NT2/D1 (cell line): ENCODE results near the gene RFC4.
"Not testable (repeated sequence)": the region's sequence is repeated elsewhere in the genome, so short reads cannot be mapped to it uniquely, and the experiment has no call there.

Experiments used
- DNase-seq: peaks from one replicate; pipeline ENCODE4 v3.0.0-alpha.2; 2011; ENCODE audit warnings: low read depth, low spot score
- H3K27me3 ChIP-seq: 2 replicates; pipeline ENCODE4 v1.6.0; 2011; ENCODE audit warnings: mild to moderate bottlenecking; ENCODE audit not compliant: insufficient read length, insufficient read depth
- H3K36me3 ChIP-seq: 2 replicates; pipeline ENCODE4 v1.6.1; 2011; ENCODE audit warnings: mild to moderate bottlenecking, low read length, mixed read lengths; ENCODE audit not compliant: insufficient read depth, insufficient read length
- H3K4me1 ChIP-seq: 2 replicates; pipeline ENCODE4 v1.5.1; 2011; ENCODE audit not compliant: insufficient read depth, insufficient read length
- H3K4me3 ChIP-seq: 2 replicates; pipeline ENCODE4 v1.5.1; 2011; ENCODE audit warnings: low read depth; ENCODE audit not compliant: insufficient read length
- H3K9ac ChIP-seq: 2 replicates; pipeline ENCODE4 v1.6.0; 2011; ENCODE audit warnings: low read depth; ENCODE audit not compliant: insufficient read length
- H3K9me3 ChIP-seq: 2 replicates; pipeline ENCODE4 v1.5.1; 2011; ENCODE audit warnings: mild to moderate bottlenecking, low read length; ENCODE audit not compliant: insufficient read depth
- SUZ12 ChIP-seq: IDR thresholded peaks from 2 replicates; pipeline ENCODE4 v1.6.1; 2011; ENCODE audit not compliant: insufficient read length, insufficient read depth; ENCODE audit errors: extremely low read depth
- YY1 ChIP-seq: IDR thresholded peaks from 2 replicates; pipeline ENCODE4 v1.6.1; 2011; ENCODE audit not compliant: insufficient read length, insufficient read depth
- ZNF274 ChIP-seq: IDR thresholded peaks from 2 replicates; pipeline ENCODE4 v1.6.1; 2011; ENCODE audit warnings: mild to moderate bottlenecking, low read depth, low read length

Gene RFC4, protein sequence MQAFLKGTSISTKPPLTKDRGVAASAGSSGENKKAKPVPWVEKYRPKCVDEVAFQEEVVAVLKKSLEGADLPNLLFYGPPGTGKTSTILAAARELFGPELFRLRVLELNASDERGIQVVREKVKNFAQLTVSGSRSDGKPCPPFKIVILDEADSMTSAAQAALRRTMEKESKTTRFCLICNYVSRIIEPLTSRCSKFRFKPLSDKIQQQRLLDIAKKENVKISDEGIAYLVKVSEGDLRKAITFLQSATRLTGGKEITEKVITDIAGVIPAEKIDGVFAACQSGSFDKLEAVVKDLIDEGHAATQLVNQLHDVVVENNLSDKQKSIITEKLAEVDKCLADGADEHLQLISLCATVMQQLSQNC

DNA sequence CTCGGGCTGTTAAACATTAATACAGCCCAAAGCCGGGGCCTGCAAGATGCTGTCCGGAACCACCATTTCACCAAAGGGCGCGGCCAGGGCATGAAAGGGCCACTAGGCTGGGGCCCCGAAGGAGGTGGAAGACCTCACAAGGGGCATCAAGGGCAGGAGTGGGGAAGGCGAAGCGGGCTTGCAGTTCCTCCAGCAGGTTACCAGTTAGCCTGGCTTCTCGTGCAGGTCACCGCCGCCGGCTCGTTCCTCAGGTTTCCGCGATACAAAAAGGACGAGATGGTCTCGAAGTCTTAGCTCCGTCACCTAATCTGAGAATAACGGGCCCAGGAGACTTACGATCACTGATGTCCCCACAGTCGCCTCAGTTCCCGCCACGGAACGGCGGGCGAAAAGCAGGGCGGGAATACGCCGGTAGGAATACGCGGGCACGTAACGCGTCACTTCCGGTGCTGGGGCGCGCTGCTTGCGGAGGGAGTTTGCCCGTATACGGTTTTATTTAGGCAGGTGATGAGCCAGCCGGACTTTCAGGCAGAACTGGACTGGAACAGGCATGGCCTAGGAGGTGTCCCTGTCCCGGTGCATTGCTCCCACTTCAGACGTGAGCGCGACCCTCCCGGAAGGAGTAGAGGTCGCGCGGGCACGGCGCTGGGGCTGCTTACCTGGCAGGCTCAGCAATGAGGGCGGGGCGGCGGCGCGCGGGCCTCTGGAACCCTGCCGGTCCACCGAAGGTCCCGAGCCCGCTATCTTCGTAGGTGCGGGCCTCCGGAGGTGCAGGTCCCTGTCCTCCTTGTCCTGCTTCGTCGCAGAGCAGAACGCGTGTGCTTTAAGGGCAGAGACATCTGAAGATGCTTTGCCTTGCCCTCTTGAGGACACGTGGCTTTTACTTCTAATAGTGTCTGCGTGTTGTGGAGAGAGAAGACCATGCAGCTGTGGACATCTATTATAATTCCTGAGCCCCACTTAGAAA is at the start of gene RFC4:
RFC4 (minus strand) TSS at position 394 of the 967 bp plus-strand sequence. CDS start 1,769 bp downstream, outside the sequence.
- peaks cover 38% of the 10 kb centered on the region for H3K36me3 ChIP-seq
- H3K4me1 ChIP-seq, result peaks cover 2% of the 10 kb centered on the region
- no peaks in the 10 kb centered on the region; the same call in 1 of the 2 replicates for H3K9me3 ChIP-seq
- H3K9ac ChIP-seq, result peak within 1 kb of the TSS; percentile 99
- DNase-seq, result no peak
- no peaks in the 10 kb centered on the region for H3K27me3 ChIP-seq
- H3K4me3 ChIP-seq, result peak within 1 kb of the TSS; percentile 95
- no peak for TF ChIP-seq SUZ12
- no peak for TF ChIP-seq YY1
- no peak for TF ChIP-seq ZNF274

DNA sequence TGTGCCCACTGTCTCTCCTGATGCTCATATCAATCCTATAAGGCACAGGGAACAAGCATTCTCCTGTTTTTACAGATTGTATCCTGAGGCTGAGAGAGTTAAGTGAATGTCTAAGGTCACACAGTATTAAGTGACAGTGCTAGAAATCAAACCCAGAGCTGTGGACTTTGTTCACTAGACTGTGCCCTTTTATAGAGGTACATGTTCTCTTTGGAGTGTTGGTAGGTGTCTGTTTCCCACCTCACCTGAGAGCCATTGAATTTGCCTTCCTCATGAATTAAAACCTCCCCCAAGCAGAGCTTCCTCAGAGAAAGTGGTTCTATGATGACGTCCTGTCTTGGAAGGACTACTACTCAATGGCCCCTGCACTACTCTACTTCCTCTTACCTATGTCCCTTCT is 48.7 kb upstream of the RFC4 start:
- Histone ChIP-seq H3K4me3 (no peak overlapping the region), H3K36me3 (no peaks in the 10 kb centered on the region), H3K9ac (no peak overlapping the region), H3K9me3 (peaks cover 14% of the 10 kb centered on the region), H3K27me3 (no peaks in the 10 kb centered on the region), H3K4me1 (no peaks in the 10 kb centered on the region)
- TF ChIP-seq SUZ12 (no peak), YY1 (no peak), ZNF274 (no peak)
- DNase-seq, result no peak

DNA sequence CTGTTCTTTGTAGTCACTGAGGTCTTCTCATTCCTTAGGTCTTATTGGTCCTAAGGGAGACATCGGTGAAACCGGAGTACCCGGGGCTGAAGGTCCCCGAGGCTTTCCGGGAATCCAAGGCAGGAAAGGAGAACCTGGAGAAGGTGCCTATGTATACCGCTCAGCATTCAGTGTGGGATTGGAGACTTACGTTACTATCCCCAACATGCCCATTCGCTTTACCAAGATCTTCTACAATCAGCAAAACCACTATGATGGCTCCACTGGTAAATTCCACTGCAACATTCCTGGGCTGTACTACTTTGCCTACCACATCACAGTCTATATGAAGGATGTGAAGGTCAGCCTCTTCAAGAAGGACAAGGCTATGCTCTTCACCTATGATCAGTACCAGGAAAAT is 47.9 kb upstream of the RFC4 start:
- DNase-seq, result no peak
- H3K27me3 ChIP-seq, result no peaks in the 10 kb centered on the region
- H3K36me3 ChIP-seq, result no peaks in the 10 kb centered on the region
- no peak overlapping the region for H3K4me3 ChIP-seq
- peaks cover 8% of the 10 kb centered on the region for H3K9me3 ChIP-seq
- TF ChIP-seq ZNF274 (no peak), SUZ12 (no peak), YY1 (no peak)
- H3K9ac ChIP-seq, result no peak overlapping the region
- H3K4me1 ChIP-seq, result no peaks in the 10 kb centered on the region

DNA sequence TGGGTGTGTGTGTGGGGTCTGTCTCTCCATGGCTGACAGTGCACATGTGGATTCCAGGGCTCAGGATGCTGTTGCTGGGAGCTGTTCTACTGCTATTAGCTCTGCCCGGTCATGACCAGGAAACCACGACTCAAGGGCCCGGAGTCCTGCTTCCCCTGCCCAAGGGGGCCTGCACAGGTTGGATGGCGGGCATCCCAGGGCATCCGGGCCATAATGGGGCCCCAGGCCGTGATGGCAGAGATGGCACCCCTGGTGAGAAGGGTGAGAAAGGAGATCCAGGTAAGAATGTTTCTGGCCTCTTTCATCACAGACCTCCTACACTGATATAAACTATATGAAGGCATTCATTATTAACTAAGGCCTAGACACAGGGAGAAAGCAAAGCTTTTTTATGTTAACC is 46.7 kb upstream of the RFC4 start:
- no peak for DNase-seq
- Histone ChIP-seq H3K36me3 (no peaks in the 10 kb centered on the region), H3K9ac (no peak overlapping the region), H3K27me3 (no peaks in the 10 kb centered on the region), H3K9me3 (no peaks in the 10 kb centered on the region), H3K4me3 (no peak overlapping the region), H3K4me1 (no peaks in the 10 kb centered on the region)
- TF ChIP-seq SUZ12, result no peak
- TF ChIP-seq YY1, result no peak
- no peak for TF ChIP-seq ZNF274

DNA sequence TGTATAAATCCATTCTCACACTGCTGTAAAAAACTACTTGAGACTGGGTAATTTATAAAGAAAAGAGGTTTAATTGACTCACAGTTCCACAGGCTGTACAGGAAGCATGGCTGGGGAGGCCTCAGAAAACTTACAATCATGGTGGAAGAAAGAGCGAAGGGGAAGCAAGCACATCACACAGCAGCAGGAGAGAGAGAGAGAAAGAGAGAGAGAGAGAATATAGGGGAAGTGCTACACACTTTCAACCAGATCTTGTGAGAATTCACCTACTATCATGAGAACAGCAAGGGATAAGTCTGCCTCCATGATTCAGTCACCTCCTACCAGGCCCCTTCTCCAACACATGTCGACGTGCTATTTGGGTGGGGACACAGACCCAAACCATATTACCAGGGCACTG is 45.6 kb upstream of the RFC4 start:
- not testable (repeated sequence) for H3K9me3 ChIP-seq, H3K4me1 ChIP-seq, H3K27me3 ChIP-seq, H3K9ac ChIP-seq, DNase-seq, H3K36me3 ChIP-seq, H3K4me3 ChIP-seq

DNA sequence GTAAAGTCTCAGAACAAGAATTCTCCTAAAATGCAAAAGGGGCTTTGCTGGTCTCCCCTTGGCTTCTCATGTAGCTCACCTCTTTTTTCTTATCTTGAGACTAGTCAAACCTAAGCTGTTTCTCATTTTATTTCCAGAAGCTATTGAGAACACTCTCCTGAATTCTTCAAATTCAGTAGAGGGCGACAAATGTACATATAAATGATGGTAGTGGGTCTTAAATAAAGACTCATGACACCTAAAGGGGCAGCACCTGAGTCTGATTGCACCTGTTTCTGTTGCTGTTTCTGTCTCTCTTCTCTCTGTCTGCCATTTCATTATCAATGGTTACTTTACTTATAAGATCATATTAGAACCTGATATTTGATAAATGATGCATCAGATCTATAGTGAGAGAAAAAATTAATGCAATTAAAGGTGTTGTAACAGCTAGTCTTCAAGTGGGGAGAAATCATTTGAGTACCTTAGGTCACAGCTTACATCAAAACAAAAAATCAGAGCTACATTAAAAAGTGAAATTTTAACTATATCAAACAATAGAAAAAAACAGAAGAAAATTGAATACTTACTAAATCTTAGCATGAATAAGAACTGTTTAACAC is 43.2 kb upstream of the RFC4 start:
- Histone ChIP-seq H3K27me3 (no peaks in the 10 kb centered on the region), H3K9me3 (no peaks in the 10 kb centered on the region), H3K4me1 (no peaks in the 10 kb centered on the region), H3K4me3 (no peak overlapping the region), H3K36me3 (no peaks in the 10 kb centered on the region), H3K9ac (no peak overlapping the region)
- peak; percentile 25 for DNase-seq
- no peak for TF ChIP-seq ZNF274
- TF ChIP-seq YY1, result no peak
- no peak for TF ChIP-seq SUZ12

DNA sequence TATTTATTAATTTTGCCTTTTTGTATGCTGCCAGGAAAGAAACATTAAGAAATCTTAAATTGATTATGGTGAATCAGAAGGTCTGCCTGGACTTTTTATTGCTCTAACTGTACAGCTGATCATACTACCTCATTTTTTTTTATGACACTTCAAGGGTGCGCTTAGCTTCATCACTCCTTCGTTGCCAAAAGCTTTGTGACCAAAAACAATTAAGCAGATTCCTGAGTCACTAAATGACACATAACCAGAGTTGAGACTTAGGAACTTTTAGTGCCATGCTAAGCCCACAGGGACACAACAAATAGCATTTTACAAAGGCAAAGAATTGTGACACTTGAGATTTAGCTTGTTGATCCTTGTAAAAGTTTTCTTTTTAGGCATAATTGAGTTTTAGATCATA is 41.2 kb upstream of the RFC4 start:
- Histone ChIP-seq H3K9me3 (no peaks in the 10 kb centered on the region), H3K4me1 (no peaks in the 10 kb centered on the region), H3K4me3 (no peak overlapping the region), H3K9ac (no peak overlapping the region), H3K36me3 (no peaks in the 10 kb centered on the region), H3K27me3 (no peaks in the 10 kb centered on the region)
- TF ChIP-seq YY1 (no peak), ZNF274 (no peak), SUZ12 (no peak)
- DNase-seq, result no peak
